Spleen (tissue), 11 donors: ENCODE measurements around the gene NPAS4. TPM values are rescaled to one million over a fixed set of nuclear protein-coding genes. Genes with fewer than 3 reads are reported as not detected.
A peak's percentile ranks its signal among the peaks of the same experiment; 100 is the strongest.

ENCODE experiments used
- DNase-seq: peaks from one replicate; pipeline ENCODE4 v3.0.0-alpha.2; 2020
- H3K27ac ChIP-seq, 8 donors: fragments of 200-600 bp; sonication (generic) in 7 of 8; 1 replicate in 4 of 8; 2 replicates in 4 of 8; pipeline versions ENCODE4 v1.5.0 to v1.8.0; 2016 to 2021; ENCODE audit warnings: inconsistent platforms in 4 of 8, mild to moderate bottlenecking in 4 of 8, moderate library complexity in 1 of 8
- H3K27me3 ChIP-seq, 7 donors: fragments of 200-600 bp; sonication (generic) in 6 of 7; replicated peaks in 1 of 7; 1 replicate in 4 of 7; 2 replicates in 3 of 7; pipeline versions ENCODE4 v1.5.0 to v1.8.0; 2016 to 2021; ENCODE audit warnings: inconsistent platforms in 3 of 7, mild to moderate bottlenecking in 1 of 7
- H3K36me3 ChIP-seq, 6 donors: fragments of 200-600 bp; sonication (generic) in 5 of 6; 1 replicate in 4 of 6; 2 replicates in 2 of 6; pipeline versions ENCODE4 v1.5.0 to v1.8.0; 2016 to 2021; ENCODE audit warnings: inconsistent platforms in 2 of 6
- H3K4me1 ChIP-seq, 6 donors: fragments of 200-600 bp; sonication (generic) in 5 of 6; 1 replicate in 3 of 6; 2 replicates in 3 of 6; pipeline versions ENCODE4 v1.5.0 to v1.8.0; 2016 to 2021; ENCODE audit warnings: inconsistent platforms in 3 of 6
- H3K4me3 ChIP-seq, 8 donors: fragments of 200-600 bp; sonication (generic) in 7 of 8; 1 replicate in 4 of 8; 2 replicates in 4 of 8; pipeline versions ENCODE4 v1.5.0 to v1.8.0; 2016 to 2021; ENCODE audit warnings: inconsistent platforms in 4 of 8, mild to moderate bottlenecking in 4 of 8, moderate library complexity in 2 of 8
- H3K9me3 ChIP-seq, 8 donors: fragments of 200-600 bp; sonication (generic) in 7 of 8; 1 replicate in 4 of 8; 2 replicates in 4 of 8; pipeline versions ENCODE4 v1.5.0 to v1.8.0; 2016 to 2021; ENCODE audit warnings: inconsistent platforms in 4 of 8
- POLR2A ChIP-seq, 3 donors: fragments of 450-650 bp; IDR thresholded peaks; one replicate each; pipeline ENCODE4 v1.5.1; 2017; ENCODE audit warnings: antibody characterized with exemption in 3 of 3, mild to moderate bottlenecking in 1 of 3
- POLR2AphosphoS5 ChIP-seq, 3 donors: sonication (generic); formaldehyde crosslinking; IDR thresholded peaks; one replicate each; pipeline ENCODE4 v1.5.1; 2017; ENCODE audit warnings: antibody characterized with exemption in 3 of 3
- WGBS, 5 donors: extraction: QIAGEN DNeasy Blood & Tissue Kit in 3 of 5; methylation state at CpG; one replicate each; pipeline versions ENCODE4 v1.1.5 to v1.1.7; 2013 to 2018; 5-methylcytosine and 5-hydroxymethylcytosine counted together
- intact Hi-C: fragments of 100-400 bp; cut with DNase I; formaldehyde crosslinking; loops from one replicate; pipeline ENCODE4 v1.15.0; 2023; ENCODE audit warnings: low total_unique reads
- polyA plus RNA-seq, 3 donors: library from polyadenylated mRNA; stranded (reverse); fragments of 200-250 nt; gene quantifications; one replicate each; pipeline ENCODE4 v1.2.1, GENCODE V29; 2013
- total RNA-seq, 7 donors: library from RNA; depleted of rRNA in 3 of 7; stranded (reverse); fragments of >200 nt in 3 of 7; fragmentation: NEBNext Ultra II Directional in 4 of 7; extraction: Animal tissue kit (Norgen Biotek cat#: 25700) in 4 of 7; gene quantifications; one replicate each; pipeline versions ENCODE4 v1.1.0 to v1.2.1, GENCODE V29; 2016 to 2021
- TF ChIP-seq, protein P1 (sequence below), 11 experiments: fragments of 200-600 bp in 7 of 11; fragments of 450-650 bp in 4 of 11; sonication (generic) in 4 of 11; IDR thresholded peaks in 8 of 11; conservative IDR thresholded peaks in 3 of 11; 1 replicate in 7 of 11; 2 replicates in 4 of 11; pipeline versions ENCODE4 v1.4.0 to v1.8.0; 2016 to 2021; ENCODE audit warnings: antibody characterized with exemption in 11 of 11, inconsistent platforms in 4 of 11, mild to moderate bottlenecking in 1 of 11
- donor health status: healthy with polysubstance abuse.
- donor health status: DM: no; HTN: no; CAD: no; lungs with moderate emphysema.
- donor health status: DM: no; HTN: no; CAD: no.
- donor health status: Bipolar disorder and iron deficiency.
- donor health status: healthy.
- donor health status: DM: no; HTN: no; CAD: no.
- donor health status: DM: yes; HTN: yes; CAD: no.

The NPAS4 gene
- total and polyA plus RNA-seq, 10 donors, result 0.11 to 0.72 (median 0.24) TPM; not detected in 6

DNA sequence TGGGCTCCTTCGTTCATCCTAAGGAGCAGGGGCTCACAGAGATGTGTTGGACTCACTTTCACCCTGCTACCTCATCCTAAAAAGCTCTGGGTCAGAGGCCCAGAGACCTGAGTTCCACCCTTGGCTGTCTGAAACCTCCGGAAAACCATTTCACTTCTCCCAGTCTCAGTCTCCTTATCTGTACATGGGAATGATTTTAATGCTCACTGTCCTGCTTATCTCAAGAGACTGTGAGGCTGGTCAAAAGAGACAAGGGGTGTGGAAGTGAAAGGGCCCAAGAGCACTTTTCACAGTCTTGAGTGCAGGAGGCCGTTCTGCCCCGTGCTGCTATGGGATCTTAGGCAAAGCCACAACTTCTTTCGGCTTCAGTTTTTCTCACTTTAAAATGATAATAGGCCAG is 13.2 kb upstream of the NPAS4 start:
- H3K27ac ChIP-seq, result no peak overlapping the region
- H3K4me1 ChIP-seq, result peaks cover 5 to 16% (median 10%) of the 10 kb centered on the region in 6 donors
- TF ChIP-seq POLR2A (IDR thresholded peaks at IDR 0.05) (no peak), POLR2AphosphoS5 (IDR thresholded peaks at IDR 0.05) (no peak)
- TF ChIP-seq, protein P1, sequence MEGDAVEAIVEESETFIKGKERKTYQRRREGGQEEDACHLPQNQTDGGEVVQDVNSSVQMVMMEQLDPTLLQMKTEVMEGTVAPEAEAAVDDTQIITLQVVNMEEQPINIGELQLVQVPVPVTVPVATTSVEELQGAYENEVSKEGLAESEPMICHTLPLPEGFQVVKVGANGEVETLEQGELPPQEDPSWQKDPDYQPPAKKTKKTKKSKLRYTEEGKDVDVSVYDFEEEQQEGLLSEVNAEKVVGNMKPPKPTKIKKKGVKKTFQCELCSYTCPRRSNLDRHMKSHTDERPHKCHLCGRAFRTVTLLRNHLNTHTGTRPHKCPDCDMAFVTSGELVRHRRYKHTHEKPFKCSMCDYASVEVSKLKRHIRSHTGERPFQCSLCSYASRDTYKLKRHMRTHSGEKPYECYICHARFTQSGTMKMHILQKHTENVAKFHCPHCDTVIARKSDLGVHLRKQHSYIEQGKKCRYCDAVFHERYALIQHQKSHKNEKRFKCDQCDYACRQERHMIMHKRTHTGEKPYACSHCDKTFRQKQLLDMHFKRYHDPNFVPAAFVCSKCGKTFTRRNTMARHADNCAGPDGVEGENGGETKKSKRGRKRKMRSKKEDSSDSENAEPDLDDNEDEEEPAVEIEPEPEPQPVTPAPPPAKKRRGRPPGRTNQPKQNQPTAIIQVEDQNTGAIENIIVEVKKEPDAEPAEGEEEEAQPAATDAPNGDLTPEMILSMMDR (IDR thresholded peaks at IDR 0.05 in 8 of 11, conservative IDR thresholded peaks at IDR 0.05 in 3 of 11), result no peak
- intact Hi-C loops, result loop anchor here (5.0 kb wide), 1 partner anchor 270 kb away; the partner anchor contains the start of gene RBM4B
- H3K27me3 ChIP-seq, result peaks cover 0 to 79% (median 30%) of the 10 kb centered on the region in 7 donors
- H3K4me3 ChIP-seq, result no peak overlapping the region
- 56 to 76% (median 62%) methylated on average over 4 to 5 of the region's 5 CpGs for whole genome bisulfite sequencing, 5 donors
- H3K9me3 ChIP-seq, result no peaks in the 10 kb centered on the region
- no peak for DNase-seq
- H3K36me3 ChIP-seq, result no peaks in the 10 kb centered on the region

DNA sequence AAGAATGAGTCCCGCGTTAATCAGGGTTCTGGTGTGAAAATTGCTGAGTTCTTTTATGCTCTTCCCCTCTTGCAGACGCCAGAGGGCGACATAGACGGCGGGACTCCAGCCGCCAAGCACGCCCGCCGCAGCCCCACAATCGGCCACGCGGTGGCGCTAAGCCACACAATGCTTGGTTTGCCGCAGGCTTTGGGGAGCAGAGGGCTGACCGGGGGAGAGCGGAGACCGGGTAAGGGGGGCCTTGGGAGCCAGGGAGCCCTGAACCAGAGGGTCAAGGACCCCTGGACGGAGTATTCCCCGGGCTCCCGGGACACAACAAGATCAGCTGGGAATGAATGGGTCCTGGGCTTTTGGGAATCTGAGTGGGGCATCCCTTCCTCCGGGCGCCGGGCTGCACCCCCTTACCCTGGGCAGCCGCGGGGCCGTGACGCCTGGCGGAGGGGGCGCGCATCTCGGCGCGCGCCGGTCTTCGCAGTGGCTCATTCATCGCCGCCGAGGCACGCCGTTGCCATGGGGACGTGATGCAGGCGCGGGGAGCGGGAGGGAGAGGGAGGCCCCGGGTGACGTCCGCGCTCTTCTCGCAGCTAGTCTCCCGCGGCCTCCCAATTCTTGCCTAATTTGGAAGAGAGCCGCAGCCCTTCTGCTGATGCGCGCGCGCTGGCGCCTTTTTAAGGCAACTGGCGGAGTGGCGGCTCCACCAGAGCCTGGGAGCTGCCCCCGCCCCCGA is 12.2 kb upstream of the NPAS4 start:
- intact Hi-C loops, result loop anchor here (5.0 kb wide), 1 partner anchor 269 kb away; the partner anchor contains the start of gene RBM4B
- H3K4me3 ChIP-seq, result peak overlapping the region; percentile 3 to 63 (median 36)
- H3K27me3 ChIP-seq, result peaks cover 0 to 77% (median 21%) of the 10 kb centered on the region in 7 donors

DNA sequence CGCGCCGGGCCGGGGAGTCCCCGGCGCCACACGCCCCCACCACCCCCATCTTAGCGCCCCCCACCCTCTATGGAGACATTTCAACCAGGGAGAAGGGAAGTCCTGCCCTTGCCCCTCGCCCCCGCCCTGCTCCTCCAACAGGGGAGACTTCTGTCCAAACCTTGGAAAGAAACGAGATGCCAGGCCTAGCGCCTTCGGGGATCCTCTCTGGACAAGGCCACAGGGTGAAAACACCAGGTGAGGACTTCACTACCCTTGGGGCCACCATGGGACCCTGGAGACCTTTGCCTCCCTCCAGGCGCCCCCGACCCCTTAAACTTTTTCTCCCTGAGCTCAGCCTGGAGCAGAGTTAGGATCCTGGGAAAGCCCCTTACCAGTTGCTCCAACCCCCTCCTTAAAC is 11.6 kb upstream of the NPAS4 start:
- Histone ChIP-seq H3K4me1 (peaks cover 5 to 16% (median 10%) of the 10 kb centered on the region in 6 donors), H3K27me3 (peaks cover 0 to 79% (median 21%) of the 10 kb centered on the region in 7 donors), H3K27ac (peak overlapping the region in 1 of 8 donors; percentile 26), H3K4me3 (peak overlapping the region in 6 of 8 donors; percentile 34 to 63 (median 39)), H3K9me3 (no peaks in the 10 kb centered on the region), H3K36me3 (no peaks in the 10 kb centered on the region)
- intact Hi-C loops, result loop anchor here (5.0 kb wide), 1 partner anchor 268 kb away; the partner anchor contains the start of gene RBM4B
- no peak for DNase-seq
- no peak for TF ChIP-seq POLR2AphosphoS5 (IDR thresholded peaks at IDR 0.05)
- TF ChIP-seq, protein P1 (IDR thresholded peaks at IDR 0.05 in 8 of 11, conservative IDR thresholded peaks at IDR 0.05 in 3 of 11), result no peak
- no peak for TF ChIP-seq POLR2A (IDR thresholded peaks at IDR 0.05)
- 21 to 94% (median 50%) methylated on average over 2 to 15 of the region's 15 CpGs for WGBS, 5 donors

More for the DNA sequence above, 12.2 kb upstream of the NPAS4 start:
- no peaks in the 10 kb centered on the region for H3K9me3 ChIP-seq
- TF ChIP-seq, protein P1 (IDR thresholded peaks at IDR 0.05 in 8 of 11, conservative IDR thresholded peaks at IDR 0.05 in 3 of 11), result peak; percentile 99 to 100 (median 100)
- TF ChIP-seq POLR2AphosphoS5 (IDR thresholded peaks at IDR 0.05), result peak; percentile 35 to 83 (median 67)
- TF ChIP-seq POLR2A (IDR thresholded peaks at IDR 0.05), result no peak
- WGBS, 5 donors, result 0 to 1% (median 0%) methylated on average over 38 to 63 of the region's 63 CpGs
- H3K36me3 ChIP-seq, result no peaks in the 10 kb centered on the region
- DNase-seq, result peak; percentile 97
- H3K4me1 ChIP-seq, result peaks cover 5 to 16% (median 10%) of the 10 kb centered on the region in 6 donors
- H3K27ac ChIP-seq, result peak overlapping the region in 1 of 8 donors; percentile 26

DNA sequence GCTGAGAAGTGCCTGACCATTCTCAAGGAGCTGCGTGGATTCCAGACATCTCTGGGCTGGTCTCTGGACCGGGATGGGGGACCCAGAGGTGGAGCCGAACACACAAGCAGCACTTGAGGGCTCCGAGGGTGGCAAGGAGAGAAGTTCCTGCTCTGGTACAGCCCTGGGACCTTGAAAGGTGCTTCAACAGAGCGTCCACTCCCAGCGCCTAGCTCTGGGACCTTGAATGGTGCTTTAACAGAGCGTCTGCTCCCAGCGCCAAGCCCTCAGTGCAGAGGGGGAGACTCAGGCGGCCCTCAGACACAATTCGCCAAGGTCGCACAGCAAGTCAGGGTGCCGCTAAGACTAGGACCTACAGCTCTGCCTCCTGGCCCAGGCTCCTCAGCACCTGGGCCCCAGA is 10.6 kb upstream of the NPAS4 start:
- DNase-seq, result no peak
- H3K27me3 ChIP-seq, result peaks cover 0 to 86% (median 21%) of the 10 kb centered on the region in 7 donors
- H3K9me3 ChIP-seq, result no peaks in the 10 kb centered on the region
- TF ChIP-seq, protein P1 (IDR thresholded peaks at IDR 0.05 in 8 of 11, conservative IDR thresholded peaks at IDR 0.05 in 3 of 11), result no peak
- TF ChIP-seq POLR2A (IDR thresholded peaks at IDR 0.05), result no peak
- no peak for TF ChIP-seq POLR2AphosphoS5 (IDR thresholded peaks at IDR 0.05)
- H3K27ac ChIP-seq, result no peak overlapping the region
- H3K4me1 ChIP-seq, result peaks cover 5 to 16% (median 10%) of the 10 kb centered on the region in 6 donors
- intact Hi-C loops, result no loop called here
- no peak overlapping the region for H3K4me3 ChIP-seq
- no peaks in the 10 kb centered on the region for H3K36me3 ChIP-seq
- WGBS, 5 donors, result 74 to 85% (median 79%) methylated on average over 5 to 12 of the region's 12 CpGs
